TTC549 (cell line): Measurements from ENCODE around the gene FYCO1.
"Not testable (repeated sequence)": the region's sequence is repeated elsewhere in the genome, so short reads cannot be mapped to it uniquely, and the experiment has no call there.

Experiments used
- FAIRE-seq: peaks from 2 replicates; lab custom pipeline; 2012; peaks lifted over from hg19 to GRCh38; lab: Jason Lieb, UNC

The FYCO1 gene

GRCh38 chr3:45995236-45996192 lies at the start of gene FYCO1:
Gene FYCO1, minus strand, starts transcription at chr3:45995824. Its CDS starts 10,914 bp downstream, at chr3:45984910.
- no peak for FAIRE-seq

- no peak for FAIRE-seq
These were observed 43.3 kb upstream of the FYCO1 start for GRCh38 chr3:46038916-46039315.

GRCh38 chr3:46038071-46038470 lies 42.4 kb upstream of the FYCO1 start:
- FAIRE-seq: not testable (repeated sequence)

- no peak for FAIRE-seq
These were observed 40.6 kb upstream of the FYCO1 start for GRCh38 chr3:46036191-46036590.

- FAIRE-seq: no peak
These were observed 36.1 kb upstream of the FYCO1 start for GRCh38 chr3:46031747-46032146.

- no peak for FAIRE-seq
These were observed 35.6 kb upstream of the FYCO1 start for GRCh38 chr3:46031269-46031668.

GRCh38 chr3:46030626-46031025 lies 35.0 kb upstream of the FYCO1 start:
- no peak for FAIRE-seq

GRCh38 chr3:46029953-46030543 lies 34.4 kb upstream of the FYCO1 start:
- no peak for FAIRE-seq

GRCh38 chr3:46027736-46028397 lies 32.2 kb upstream of the FYCO1 start:
- FAIRE-seq: no peak

GRCh38 chr3:46027021-46027705 lies 31.5 kb upstream of the FYCO1 start, which contains the start of gene XCR1:
Gene XCR1, minus strand, starts transcription at chr3:46027483. Its CDS starts 5,536 bp downstream, at chr3:46021947.
- FAIRE-seq: no peak

- FAIRE-seq: no peak
These were observed 29.5 kb upstream of the FYCO1 start for GRCh38 chr3:46025139-46025538.

- FAIRE-seq: no peak
These were observed 28.5 kb upstream of the FYCO1 start for GRCh38 chr3:46024131-46024530.

GRCh38 chr3:46022909-46023785 lies 27.5 kb upstream of the FYCO1 start:
- FAIRE-seq: no peak

GRCh38 chr3:46021516-46021915 lies 25.9 kb upstream of the FYCO1 start:
- no peak for FAIRE-seq

- FAIRE-seq: no peak
These were observed 25.3 kb upstream of the FYCO1 start for GRCh38 chr3:46020766-46021510.

- FAIRE-seq: no peak
These were observed 24.1 kb upstream of the FYCO1 start for GRCh38 chr3:46019707-46020106.

GRCh38 chr3:46017720-46018119 lies 22.1 kb upstream of the FYCO1 start:
- FAIRE-seq: no peak

- no peak for FAIRE-seq
These were observed 17.9 kb upstream of the FYCO1 start for GRCh38 chr3:46013316-46014094.

- FAIRE-seq: no peak
These were observed 16.6 kb upstream of the FYCO1 start for GRCh38 chr3:46012246-46012645.
